Measurements from ENCODE around the gene SIPA1L2.

DNA sequence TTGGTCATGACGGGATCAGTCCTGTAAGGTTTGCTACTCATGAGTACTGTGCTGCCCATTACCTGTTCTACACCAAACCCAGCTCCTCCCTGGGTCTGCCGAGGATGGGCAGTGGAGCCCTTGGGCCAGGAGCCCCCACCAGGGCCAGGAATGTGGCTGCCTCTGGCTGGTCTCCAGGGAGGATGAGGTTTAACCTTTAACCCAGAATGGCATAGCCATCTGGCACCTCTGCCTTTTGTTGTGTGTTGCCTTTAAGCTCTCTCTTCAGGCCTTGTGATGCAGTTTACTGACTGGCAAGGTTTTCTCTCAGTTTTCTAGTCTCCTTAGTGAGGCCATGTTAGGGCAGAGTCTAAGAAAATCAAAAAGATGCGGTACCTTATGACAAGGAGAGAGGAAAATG lies 38.6 kb downstream of the SIPA1L2 start:
- TF ChIP-seq, protein P1, sequence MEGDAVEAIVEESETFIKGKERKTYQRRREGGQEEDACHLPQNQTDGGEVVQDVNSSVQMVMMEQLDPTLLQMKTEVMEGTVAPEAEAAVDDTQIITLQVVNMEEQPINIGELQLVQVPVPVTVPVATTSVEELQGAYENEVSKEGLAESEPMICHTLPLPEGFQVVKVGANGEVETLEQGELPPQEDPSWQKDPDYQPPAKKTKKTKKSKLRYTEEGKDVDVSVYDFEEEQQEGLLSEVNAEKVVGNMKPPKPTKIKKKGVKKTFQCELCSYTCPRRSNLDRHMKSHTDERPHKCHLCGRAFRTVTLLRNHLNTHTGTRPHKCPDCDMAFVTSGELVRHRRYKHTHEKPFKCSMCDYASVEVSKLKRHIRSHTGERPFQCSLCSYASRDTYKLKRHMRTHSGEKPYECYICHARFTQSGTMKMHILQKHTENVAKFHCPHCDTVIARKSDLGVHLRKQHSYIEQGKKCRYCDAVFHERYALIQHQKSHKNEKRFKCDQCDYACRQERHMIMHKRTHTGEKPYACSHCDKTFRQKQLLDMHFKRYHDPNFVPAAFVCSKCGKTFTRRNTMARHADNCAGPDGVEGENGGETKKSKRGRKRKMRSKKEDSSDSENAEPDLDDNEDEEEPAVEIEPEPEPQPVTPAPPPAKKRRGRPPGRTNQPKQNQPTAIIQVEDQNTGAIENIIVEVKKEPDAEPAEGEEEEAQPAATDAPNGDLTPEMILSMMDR (conservative IDR thresholded peaks at IDR 0.05 in 1 of 2, IDR thresholded peaks at IDR 0.05 in 1 of 2; ENCODE audit: extremely low read depth in 1 of 2, insufficient read depth in 1 of 2, low read depth in 1 of 2, low read length in 2 of 2) = no peak
- no peak for TF ChIP-seq EZH2 (IDR thresholded peaks at IDR 0.05; ENCODE audit: borderline replicate concordance, low read length)

Measured in mammary epithelial cell (primary cell).